ENCODE data around the gene BABAM1. TPM values are rescaled to one million over a fixed set of nuclear protein-coding genes. Genes with fewer than 3 reads are reported as not detected.
A peak's percentile ranks its signal among the peaks of the same experiment; 100 is the strongest.

BABAM1 gene
- total RNA-seq, 4 donors from 2014 or later: 54.6 to 66.8 (median 63.7) TPM

- H3K9me3 ChIP-seq: no peaks in the 10 kb centered on the region
- DNase-seq (ENCODE audit: low spot score in 2 of 2): no peak
These were observed 31.8 kb upstream of the BABAM1 start for GRCh38 chr19:17235300-17235970.

DNA sequence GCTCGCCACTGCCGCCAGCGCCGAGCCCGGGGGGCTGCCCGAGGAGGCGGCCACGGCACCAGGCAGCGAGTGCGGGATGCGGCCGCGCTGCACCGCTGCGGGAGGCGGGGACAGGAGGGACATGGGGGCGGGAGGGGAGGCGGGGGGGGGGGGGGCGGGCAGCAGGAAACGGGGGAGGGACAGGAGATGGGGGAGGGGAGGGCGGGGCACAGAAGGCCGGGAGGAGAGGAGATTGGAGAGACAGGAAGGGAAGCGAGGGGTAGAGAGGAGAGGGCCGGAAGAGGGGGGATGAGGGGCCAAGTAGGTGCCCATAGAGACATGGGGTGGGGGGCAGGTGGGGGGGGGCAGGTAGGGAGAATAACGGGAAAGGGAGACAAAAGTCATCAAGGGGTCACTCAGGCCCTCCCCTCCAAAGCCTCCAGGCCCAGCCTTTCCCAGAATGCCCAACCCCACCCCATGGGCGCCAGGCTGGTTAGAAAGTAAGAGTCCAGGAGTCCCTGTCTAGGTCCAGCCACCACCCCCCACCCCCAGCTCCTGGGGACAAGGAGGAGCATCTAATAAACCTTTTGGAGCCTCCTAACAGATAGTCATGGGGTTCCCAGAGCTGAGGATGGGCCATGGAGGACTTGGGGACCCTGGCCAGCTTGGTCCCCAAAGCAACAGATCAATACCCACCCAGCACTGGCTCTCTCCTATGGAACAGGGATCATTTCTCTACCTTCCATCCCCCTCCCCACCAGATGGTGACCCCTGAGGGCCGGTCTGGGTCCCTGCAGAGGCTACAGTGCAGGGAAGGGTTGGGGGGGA lies 31.1 kb upstream of the BABAM1 start:
- peaks cover 30% of the 10 kb centered on the region for H3K4me1 ChIP-seq
- WGBS: 9% methylated on average over 17 of the region's 27 CpGs
- H3K27ac ChIP-seq: peak overlapping the region; percentile 40
- no peaks in the 10 kb centered on the region for H3K27me3 ChIP-seq
- H3K4me3 ChIP-seq: peak overlapping the region; percentile 59
- peaks cover 45% of the 10 kb centered on the region for H3K36me3 ChIP-seq
- DNase-seq (ENCODE audit: low spot score in 2 of 2): no peak
- H3K9me3 ChIP-seq: no peaks in the 10 kb centered on the region
- TF ChIP-seq EP300 (IDR thresholded peaks at IDR 0.05) (no peak), CTCF (IDR thresholded peaks at IDR 0.05) (no peak)

More at GRCh38 chr19:17235300-17235970, 31.8 kb upstream of the BABAM1 start:
- H3K4me3 ChIP-seq: peak overlapping the region; percentile 59
- TF ChIP-seq CTCF (IDR thresholded peaks at IDR 0.05) (peak; percentile 19 to 62), POLR2A (IDR thresholded peaks at IDR 0.05) (no peak), EP300 (IDR thresholded peaks at IDR 0.05) (no peak), POLR2AphosphoS5 (IDR thresholded peaks at IDR 0.05) (no peak)
- peak overlapping the region; percentile 40 for H3K27ac ChIP-seq
- H3K4me1 ChIP-seq: peaks cover 30% of the 10 kb centered on the region
- no peaks in the 10 kb centered on the region for H3K27me3 ChIP-seq
- peaks cover 37% of the 10 kb centered on the region for H3K36me3 ChIP-seq
- WGBS: no CpG with 5 or more reads among the region's 80 CpGs

GRCh38 chr19:17236811-17237543 lies 30.3 kb upstream of the BABAM1 start:
- no peaks in the 10 kb centered on the region for H3K27me3 ChIP-seq
- TF ChIP-seq CTCF (IDR thresholded peaks at IDR 0.05) (no peak), POLR2A (IDR thresholded peaks at IDR 0.05) (no peak), EP300 (IDR thresholded peaks at IDR 0.05) (no peak), POLR2AphosphoS5 (IDR thresholded peaks at IDR 0.05) (no peak)
- H3K36me3 ChIP-seq: peaks cover 39% of the 10 kb centered on the region
- H3K4me1 ChIP-seq: peaks cover 30% of the 10 kb centered on the region
- no peak overlapping the region for H3K4me3 ChIP-seq
- no peak overlapping the region for H3K27ac ChIP-seq
- no peak for DNase-seq (ENCODE audit: low spot score in 2 of 2)
- no peaks in the 10 kb centered on the region for H3K9me3 ChIP-seq
- 75% methylated on average over 18 of the region's 18 CpGs for WGBS

GRCh38 chr19:17237747-17238706 lies 29.2 kb upstream of the BABAM1 start:
- H3K27ac ChIP-seq: no peak overlapping the region
- H3K4me1 ChIP-seq: peaks cover 39% of the 10 kb centered on the region
- DNase-seq (ENCODE audit: low spot score in 2 of 2): no peak
- whole genome bisulfite sequencing: 87% methylated on average over 13 of the region's 13 CpGs
- H3K36me3 ChIP-seq: peaks cover 29% of the 10 kb centered on the region
- H3K4me3 ChIP-seq: no peak overlapping the region
- TF ChIP-seq POLR2A (IDR thresholded peaks at IDR 0.05) (no peak), EP300 (IDR thresholded peaks at IDR 0.05) (no peak), POLR2AphosphoS5 (IDR thresholded peaks at IDR 0.05) (no peak), CTCF (IDR thresholded peaks at IDR 0.05) (no peak)
- no peaks in the 10 kb centered on the region for H3K9me3 ChIP-seq
- no peaks in the 10 kb centered on the region for H3K27me3 ChIP-seq

All from suprapubic skin (tissue), 4 donors.